ENCODE measurements around the gene TRAF2.

DNA sequence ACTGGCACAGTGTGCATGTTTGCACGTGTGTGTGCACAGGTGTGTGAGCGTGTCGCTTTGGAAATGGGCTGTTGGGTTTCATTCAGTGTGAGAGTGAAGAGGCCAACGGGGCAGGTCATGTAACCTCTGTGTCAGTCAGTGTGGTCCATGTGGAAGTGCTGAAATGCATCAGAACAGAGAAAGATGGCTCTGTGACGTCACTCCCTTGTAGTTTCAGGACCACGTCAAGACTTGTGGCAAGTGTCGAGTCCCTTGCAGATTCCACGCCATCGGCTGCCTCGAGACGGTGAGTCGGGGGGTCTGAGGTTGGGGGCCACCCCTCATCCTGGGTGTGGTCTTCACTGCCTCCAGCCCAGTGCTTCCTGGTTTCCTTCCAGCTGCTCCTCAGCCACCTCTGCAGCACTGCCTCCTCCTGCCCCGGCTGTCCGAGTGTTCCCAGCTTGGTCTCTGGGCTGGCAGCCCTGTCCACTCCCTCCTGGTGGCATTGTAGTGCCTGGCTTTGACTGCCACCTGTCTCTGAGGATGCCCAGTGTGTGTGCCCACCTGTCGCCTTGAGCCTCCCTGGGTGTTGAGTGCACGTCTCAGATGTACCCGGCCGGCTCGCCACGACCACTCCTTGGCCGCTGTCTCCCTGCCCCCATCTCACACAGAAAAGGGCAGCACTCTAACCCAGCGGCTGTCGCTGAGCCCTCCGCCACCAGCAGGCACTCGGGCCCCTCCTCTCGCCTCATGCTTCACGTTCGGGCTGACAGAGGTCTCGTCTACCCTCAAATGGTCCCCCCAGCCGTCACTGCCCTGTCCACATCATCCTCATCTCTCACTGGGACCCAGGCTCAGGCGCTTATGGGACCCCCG lies 30.2 kb downstream of the TRAF2 start:
- no peak for TF ChIP-seq CTCF (IDR thresholded peaks at IDR 0.05; ENCODE audit: insufficient read depth, low read depth, low read length)
- TF ChIP-seq EZH2 (IDR thresholded peaks at IDR 0.05; ENCODE audit: insufficient read depth, low read length), result no peak

Measured in astrocyte (in vitro differentiated cells and primary cell).